ENCODE measurements around the gene PTPN14. TPM values are rescaled to one million over a fixed set of nuclear protein-coding genes. Genes with fewer than 3 reads are reported as not detected.

The PTPN14 gene
- polyA plus RNA-seq, 1 experiment, result 29.4 TPM

DNA sequence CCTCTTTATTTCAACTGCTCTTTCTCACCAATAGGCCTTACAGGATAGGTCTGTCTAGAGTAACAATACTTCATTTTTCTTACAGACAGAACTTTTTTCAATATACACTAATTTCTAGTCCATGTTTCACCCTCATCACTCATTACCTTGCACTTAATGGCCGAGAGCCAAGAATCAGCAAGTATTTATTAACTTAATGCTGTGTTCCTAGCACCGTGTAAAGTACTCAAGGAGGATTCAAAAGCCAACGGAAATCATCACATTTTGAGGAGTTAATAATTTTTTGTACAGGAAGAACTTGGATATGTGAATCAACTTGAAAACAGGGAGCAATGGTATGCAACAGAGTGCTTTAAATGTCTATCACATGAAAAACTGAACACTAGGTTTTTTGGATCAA is 102.0 kb downstream of the PTPN14 start:
- POLR2A ChIA-PET, result no interaction called here
- TF ChIP-seq, protein P1, sequence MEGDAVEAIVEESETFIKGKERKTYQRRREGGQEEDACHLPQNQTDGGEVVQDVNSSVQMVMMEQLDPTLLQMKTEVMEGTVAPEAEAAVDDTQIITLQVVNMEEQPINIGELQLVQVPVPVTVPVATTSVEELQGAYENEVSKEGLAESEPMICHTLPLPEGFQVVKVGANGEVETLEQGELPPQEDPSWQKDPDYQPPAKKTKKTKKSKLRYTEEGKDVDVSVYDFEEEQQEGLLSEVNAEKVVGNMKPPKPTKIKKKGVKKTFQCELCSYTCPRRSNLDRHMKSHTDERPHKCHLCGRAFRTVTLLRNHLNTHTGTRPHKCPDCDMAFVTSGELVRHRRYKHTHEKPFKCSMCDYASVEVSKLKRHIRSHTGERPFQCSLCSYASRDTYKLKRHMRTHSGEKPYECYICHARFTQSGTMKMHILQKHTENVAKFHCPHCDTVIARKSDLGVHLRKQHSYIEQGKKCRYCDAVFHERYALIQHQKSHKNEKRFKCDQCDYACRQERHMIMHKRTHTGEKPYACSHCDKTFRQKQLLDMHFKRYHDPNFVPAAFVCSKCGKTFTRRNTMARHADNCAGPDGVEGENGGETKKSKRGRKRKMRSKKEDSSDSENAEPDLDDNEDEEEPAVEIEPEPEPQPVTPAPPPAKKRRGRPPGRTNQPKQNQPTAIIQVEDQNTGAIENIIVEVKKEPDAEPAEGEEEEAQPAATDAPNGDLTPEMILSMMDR (IDR thresholded peaks at IDR 0.05; ENCODE audit: insufficient read depth, low read depth, low read length), result no peak
- CTCF ChIA-PET, result no interaction called here

DNA sequence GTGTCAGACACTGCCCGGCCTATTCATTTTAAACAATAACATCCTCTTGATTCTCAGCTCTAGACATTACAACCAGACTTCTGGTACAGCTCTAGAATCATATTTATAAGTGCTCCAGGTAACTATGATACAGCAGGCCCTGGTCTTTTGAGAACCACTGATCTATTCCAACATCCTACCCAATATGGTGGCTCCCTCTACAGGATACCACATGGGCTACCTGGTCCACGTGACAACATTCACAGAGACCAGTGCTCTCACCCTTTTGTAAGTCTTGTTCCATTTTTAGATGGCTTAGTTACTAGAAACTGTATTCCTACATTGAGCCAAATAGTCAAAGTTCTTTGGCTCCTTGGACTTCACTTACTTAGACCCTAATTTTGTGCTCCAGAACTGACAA is 102.9 kb downstream of the PTPN14 start:
- POLR2A ChIA-PET, result no interaction called here

More for the DNA sequence above, 102.0 kb downstream of the PTPN14 start:
- H3K27me3 ChIP-seq (ENCODE audit: control insufficient read depth, insufficient read depth, low read length), result no peaks in the 10 kb centered on the region
- DNase-seq (ENCODE audit: low read depth), result no peak
- H3K36me3 ChIP-seq (ENCODE audit: control insufficient read depth, insufficient read depth, low read length), result no peaks in the 10 kb centered on the region; the same call in 1 of the 2 replicates
- H3K4me3 ChIP-seq (ENCODE audit: low read depth, low read length), result no peak overlapping the region

DNA sequence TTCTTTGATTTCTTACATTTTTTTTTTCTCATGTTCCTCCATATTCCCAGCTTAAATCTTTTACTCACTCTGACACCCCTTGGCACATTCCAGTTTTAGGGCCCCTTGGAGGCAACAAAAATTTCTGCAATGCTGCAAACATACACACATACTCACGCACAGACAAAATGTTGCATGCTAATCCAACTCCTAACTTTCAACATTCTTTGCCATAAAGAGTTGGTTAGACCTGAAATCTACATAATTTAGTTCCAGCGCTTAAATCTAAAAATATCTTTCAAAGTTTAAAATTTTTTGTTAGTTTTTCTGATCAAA is 103.9 kb downstream of the PTPN14 start:
- H3K36me3 ChIP-seq (ENCODE audit: control insufficient read depth, insufficient read depth, low read length), result no peaks in the 10 kb centered on the region; the same call in 1 of the 2 replicates
- H3K27me3 ChIP-seq (ENCODE audit: control insufficient read depth, insufficient read depth, low read length), result no peaks in the 10 kb centered on the region
- CTCF ChIA-PET, result interaction anchor here (0.8 kb wide), 1 partner anchor 137 kb away, joined by 3 read pairs; no protein-coding TSS in a partner anchor
- TF ChIP-seq, protein P1 (IDR thresholded peaks at IDR 0.05; ENCODE audit: insufficient read depth, low read depth, low read length), result no peak
- DNase-seq (ENCODE audit: low read depth), result no peak
- H3K4me3 ChIP-seq (ENCODE audit: low read depth, low read length), result no peak overlapping the region
- POLR2A ChIA-PET, result no interaction called here

More for the DNA sequence above, 102.9 kb downstream of the PTPN14 start:
- CTCF ChIA-PET, result no interaction called here
- DNase-seq (ENCODE audit: low read depth), result no peak
- Histone ChIP-seq H3K4me3 (ENCODE audit: low read depth, low read length) (no peak overlapping the region), H3K36me3 (ENCODE audit: control insufficient read depth, insufficient read depth, low read length) (no peaks in the 10 kb centered on the region; the same call in 1 of the 2 replicates), H3K27me3 (ENCODE audit: control insufficient read depth, insufficient read depth, low read length) (no peaks in the 10 kb centered on the region)
- TF ChIP-seq, protein P1 (IDR thresholded peaks at IDR 0.05; ENCODE audit: insufficient read depth, low read depth, low read length), result no peak

DNA sequence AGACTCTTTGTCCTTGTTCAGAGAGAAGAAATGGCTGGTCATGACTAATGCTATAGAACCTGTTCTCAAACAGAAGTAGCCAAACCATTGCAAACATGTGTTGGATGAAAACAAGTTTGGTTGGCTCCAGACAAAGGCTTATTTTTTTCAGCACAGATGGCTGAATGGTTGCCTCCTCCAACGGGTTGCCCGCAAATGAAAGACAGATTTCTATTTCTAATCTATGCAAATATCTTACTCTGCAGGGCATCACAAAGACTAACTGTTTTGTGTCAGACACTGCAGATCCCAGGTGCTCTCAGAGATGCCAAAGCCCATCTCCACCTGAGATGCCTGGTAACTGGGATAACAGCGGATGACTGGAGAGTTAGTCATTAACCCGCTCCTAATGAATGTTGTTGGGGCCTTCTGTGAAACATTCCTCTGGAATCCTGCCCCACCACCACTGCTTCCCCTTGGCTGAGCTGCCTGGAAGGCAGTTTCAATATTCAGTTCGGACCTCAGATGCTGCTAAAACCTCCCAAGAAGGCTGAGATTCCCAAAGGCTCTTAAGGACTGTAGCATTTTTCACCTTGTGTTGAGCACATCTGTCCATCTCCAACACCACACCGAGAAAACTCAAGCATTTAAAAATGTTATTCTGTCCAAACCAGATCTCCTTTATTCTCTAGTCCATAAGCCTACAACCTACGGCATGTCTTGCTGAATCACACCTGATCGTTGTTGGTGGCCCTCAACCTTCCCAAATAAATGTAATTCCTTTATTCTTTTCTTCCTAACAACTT is 104.4 kb downstream of the PTPN14 start:
- ChIA-PET CTCF (interaction anchor here (0.6 to 0.8 kb wide), 2 partner anchors 31 to 138 kb away, joined by 3 read pairs; no protein-coding TSS in a partner anchor), POLR2A (no interaction called here)
- peak; percentile 62 for DNase-seq (ENCODE audit: low read depth)
- Histone ChIP-seq H3K36me3 (ENCODE audit: control insufficient read depth, insufficient read depth, low read length) (no peaks in the 10 kb centered on the region; the same call in 1 of the 2 replicates), H3K4me3 (ENCODE audit: low read depth, low read length) (no peak overlapping the region), H3K27me3 (ENCODE audit: control insufficient read depth, insufficient read depth, low read length) (no peaks in the 10 kb centered on the region)
- TF ChIP-seq, protein P1 (IDR thresholded peaks at IDR 0.05; ENCODE audit: insufficient read depth, low read depth, low read length), result no peak

DNA sequence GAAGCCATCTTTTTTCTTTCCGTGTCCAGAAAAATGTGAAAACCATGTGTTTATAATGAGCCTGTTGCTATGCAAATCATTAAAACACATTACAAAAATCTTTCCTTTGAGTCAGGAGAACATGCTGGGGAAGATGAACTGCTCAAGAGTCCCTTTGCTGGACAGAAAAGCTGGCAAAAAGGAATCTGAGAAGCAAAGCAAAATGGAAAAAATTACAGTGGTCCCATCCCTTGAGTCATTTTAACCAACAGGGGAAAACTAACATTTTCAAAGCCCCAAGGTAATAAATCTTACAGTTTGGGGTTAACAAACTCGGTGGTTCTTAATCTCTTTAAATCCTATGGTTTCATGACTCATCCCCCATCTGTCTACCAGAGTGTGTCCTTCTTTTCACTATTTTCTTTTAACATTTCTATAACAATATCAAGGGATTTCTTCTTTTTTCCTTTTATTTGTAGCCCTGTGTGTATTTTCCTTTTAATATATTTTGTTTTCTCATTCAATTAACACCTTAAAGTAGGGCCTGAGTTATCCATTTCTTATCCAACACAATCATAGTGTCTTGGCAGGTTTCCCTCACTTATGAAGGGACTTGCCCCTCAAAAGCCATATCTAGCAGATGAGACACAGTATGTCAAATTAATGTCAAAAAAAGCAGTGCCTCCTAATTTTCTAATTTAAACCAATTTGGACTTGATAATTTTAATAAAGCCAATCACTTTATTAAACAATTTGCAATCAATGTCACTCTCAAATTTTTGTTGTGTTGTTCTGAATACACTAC is 105.4 kb downstream of the PTPN14 start:
- Histone ChIP-seq H3K4me3 (ENCODE audit: low read depth, low read length) (no peak overlapping the region), H3K27me3 (ENCODE audit: control insufficient read depth, insufficient read depth, low read length) (no peaks in the 10 kb centered on the region), H3K36me3 (ENCODE audit: control insufficient read depth, insufficient read depth, low read length) (no peaks in the 10 kb centered on the region; the same call in 1 of the 2 replicates)
- TF ChIP-seq, protein P1 (IDR thresholded peaks at IDR 0.05; ENCODE audit: insufficient read depth, low read depth, low read length), result no peak
- ChIA-PET CTCF (interaction anchor here (1.0 kb wide), 1 partner anchor 150 kb away, joined by 3 read pairs; no protein-coding TSS in a partner anchor), POLR2A (no interaction called here)
- DNase-seq (ENCODE audit: low read depth), result peak; percentile 91

Data from BJ (cell line).